Natural killer cell (primary cell): ENCODE measurements around the gene STN1. TPM values are rescaled to one million over a fixed set of nuclear protein-coding genes. Genes with fewer than 3 reads are reported as not detected.

Source experiments
- ATAC-seq, 3 donors: fragments of 150-1000 bp in 2 of 3; fragments of 200-7000 bp in 1 of 3; cut with Tn5 transposase; 1 replicate in 1 of 3; 2 replicates in 2 of 3; pipeline ENCODE4 v1.10.0; 2021; ENCODE audit warnings: mild to moderate bottlenecking in 2 of 3, moderate library complexity in 2 of 3
- DNase-seq, 2 donors: peaks; one replicate each; pipeline versions ENCODE4 v3.0.0 to v3.0.0-alpha.2; 2013 to 2021; ENCODE audit warnings: mixed read lengths in 1 of 2
- H3K27ac ChIP-seq: one replicate; pipeline ENCODE4 v1.5.1; 2013; ENCODE audit warnings: mild to moderate bottlenecking, low read length
- H3K27me3 ChIP-seq: one replicate; pipeline ENCODE4 v1.6.1; 2013; ENCODE audit warnings: low read length; ENCODE audit not compliant: control insufficient read depth, insufficient read depth
- H3K36me3 ChIP-seq: one replicate; pipeline ENCODE4 v1.6.1; 2013; ENCODE audit warnings: low read length; ENCODE audit not compliant: control insufficient read depth, insufficient read depth
- H3K4me1 ChIP-seq: one replicate; pipeline ENCODE4 v1.6.1; 2013; ENCODE audit warnings: low read length; ENCODE audit not compliant: control insufficient read depth, insufficient read depth
- H3K4me3 ChIP-seq: one replicate; pipeline ENCODE4 v1.5.1; 2013; ENCODE audit warnings: low read length
- H3K9me3 ChIP-seq: one replicate; pipeline ENCODE4 v1.6.1; 2013; ENCODE audit warnings: low read length; ENCODE audit not compliant: control insufficient read depth, insufficient read depth
- H3K27ac Mint-ChIP-seq, 2 donors: one replicate each; pipeline ENCODE4 v1.8.0; 2022; ENCODE audit warnings: mild to moderate bottlenecking in 2 of 2, mixed read lengths in 2 of 2, moderate library complexity in 1 of 2
- H3K27me3 Mint-ChIP-seq, 2 donors: one replicate each; pipeline ENCODE4 v1.8.0; 2022; ENCODE audit warnings: low read depth in 2 of 2, mixed read lengths in 2 of 2
- H3K36me3 Mint-ChIP-seq: one replicate; pipeline ENCODE4 v1.8.0; 2022; ENCODE audit warnings: mixed read lengths
- H3K4me1 Mint-ChIP-seq, 2 donors: one replicate each; pipeline ENCODE4 v1.8.0; 2022; ENCODE audit warnings: mixed read lengths in 2 of 2
- H3K4me3 Mint-ChIP-seq: one replicate; pipeline ENCODE4 v1.8.0; 2022; ENCODE audit warnings: mild to moderate bottlenecking, moderate library complexity, mixed read lengths
- H3K9me3 Mint-ChIP-seq, 2 donors: one replicate each; pipeline ENCODE4 v1.8.0; 2022; ENCODE audit warnings: mixed read lengths in 2 of 2
- CTCF ChIP-seq: fragments of 200-600 bp; IDR thresholded peaks from one replicate; pipeline ENCODE4 v1.8.0; 2022; ENCODE audit warnings: antibody characterized with exemption
- WGBS: methylation state at CpG from one replicate; pipeline ENCODE4 v1.1.7; 2013; ENCODE audit warnings: missing lambda C conversion rate; ENCODE audit not compliant: insufficient coverage; 5-methylcytosine and 5-hydroxymethylcytosine counted together
- intact Hi-C: fragments of 100-400 bp; cut with micrococcal nuclease; formaldehyde crosslinking; loops from one replicate; pipeline ENCODE4 v1.14.2; 2022
- total RNA-seq, 4 donors: library from RNA; stranded (reverse); fragments of 120-200 nt in 1 of 4; gene quantifications; one replicate each; pipeline versions ENCODE4 v1.2.3 to v1.2.4, GENCODE V29; 2013 to 2022

The STN1 gene
- total RNA-seq, 3 donors from 2014 or later (not counting 1 experiment from before 2014, with no cell fraction given) = 31.7 to 53.4 (median 34.0) TPM

- Mint-ChIP-seq H3K4me1 (peaks cover 58 to 65% of the 10 kb centered on the region in 2 donors), H3K9me3 (no peaks in the 10 kb centered on the region), H3K27me3 (no peaks in the 10 kb centered on the region), H3K27ac (peak overlapping the region; percentile 94 to 97), H3K4me3 (peak overlapping the region; percentile 96), H3K36me3 (no peaks in the 10 kb centered on the region)
- peak overlapping the region; percentile 64 for H3K27ac ChIP-seq
- peaks cover 6% of the 10 kb centered on the region for H3K9me3 ChIP-seq
- H3K4me1 ChIP-seq = peaks cover 59% of the 10 kb centered on the region
- TF ChIP-seq CTCF = no peak
- DNase-seq (peak; percentile 45 to 62), ATAC-seq (peak in 2 of 3 donors; percentile 7 to 15)
- intact Hi-C loops = loop anchor here (5.0 to 10.0 kb wide), 2 partner anchors 352 to 409 kb away; partner anchors contain the start of gene GSTO2
- peak overlapping the region; percentile 71 for H3K4me3 ChIP-seq
- H3K27me3 ChIP-seq = no peaks in the 10 kb centered on the region
- 9% methylated on average over 6 of the region's 6 CpGs for WGBS
- H3K36me3 ChIP-seq = peaks cover 3% of the 10 kb centered on the region
These were observed 2.2 kb downstream of the STN1 start for GRCh38 chr10:103915796-103916195.

- peak overlapping the region; percentile 90 to 94 for H3K27ac Mint-ChIP-seq
- Histone ChIP-seq H3K27me3 (no peaks in the 10 kb centered on the region), H3K36me3 (peaks cover 3% of the 10 kb centered on the region), H3K27ac (peak overlapping the region; percentile 84), H3K9me3 (peaks cover 6% of the 10 kb centered on the region), H3K4me1 (peaks cover 65% of the 10 kb centered on the region), H3K4me3 (no peak overlapping the region)
- H3K27me3 Mint-ChIP-seq = no peaks in the 10 kb centered on the region
- intact Hi-C loops = loop anchor here (10.0 kb wide), 1 partner anchor 412 kb away; no protein-coding TSS in a partner anchor
- no peaks in the 10 kb centered on the region for H3K9me3 Mint-ChIP-seq
- H3K4me3 Mint-ChIP-seq = peak overlapping the region; percentile 72
- 92% methylated on average over 4 of the region's 4 CpGs for WGBS
- H3K4me1 Mint-ChIP-seq = peaks cover 77 to 80% of the 10 kb centered on the region in 2 donors
- no peak for ATAC-seq
- H3K36me3 Mint-ChIP-seq = no peaks in the 10 kb centered on the region
- DNase-seq = no peak
- TF ChIP-seq CTCF = no peak
These were observed 5.2 kb downstream of the STN1 start for GRCh38 chr10:103912759-103913158.

GRCh38 chr10:103911021-103911459 lies 6.9 kb downstream of the STN1 start:
- Histone ChIP-seq H3K27ac (peak overlapping the region; percentile 84), H3K4me1 (peaks cover 65% of the 10 kb centered on the region), H3K9me3 (peaks cover 6% of the 10 kb centered on the region), H3K36me3 (peaks cover 3% of the 10 kb centered on the region), H3K27me3 (no peaks in the 10 kb centered on the region), H3K4me3 (peak overlapping the region; percentile 8)
- TF ChIP-seq CTCF = no peak
- Mint-ChIP-seq H3K4me1 (peaks cover 72 to 73% of the 10 kb centered on the region in 2 donors), H3K27ac (peak overlapping the region; percentile 90 to 94), H3K4me3 (peak overlapping the region; percentile 71), H3K27me3 (no peaks in the 10 kb centered on the region), H3K9me3 (no peaks in the 10 kb centered on the region), H3K36me3 (no peaks in the 10 kb centered on the region)
- peak; percentile 13 to 57 (median 45) for ATAC-seq
- intact Hi-C loops = loop anchor here (2.0 to 10.0 kb wide), 2 partner anchors 210 to 414 kb away; no protein-coding TSS in a partner anchor
- DNase-seq = peak; percentile 20 to 81
- WGBS = 2% methylated on average over 3 of the region's 3 CpGs
